ES-I3 (cell line): Measurements from ENCODE around the gene C2orf78.
A peak's percentile ranks its signal among the peaks of the same experiment; 100 is the strongest.
"Not testable (repeated sequence)": the region's sequence is repeated elsewhere in the genome, so short reads cannot be mapped to it uniquely, and the experiment has no call there.

Source experiments
- H3K36me3 ChIP-seq: 2 replicates; pipeline ENCODE4 v1.6.1; 2013; ENCODE audit warnings: mild to moderate bottlenecking, low read length, control low read depth, moderate library complexity; ENCODE audit not compliant: insufficient read depth
- H3K4me1 ChIP-seq: 2 replicates; pipeline ENCODE4 v1.6.1; 2013; ENCODE audit warnings: mild to moderate bottlenecking, control low read depth, low read length; ENCODE audit not compliant: insufficient read depth
- H3K9ac ChIP-seq: 2 replicates; pipeline ENCODE4 v1.6.1; 2013; ENCODE audit warnings: low read depth, mild to moderate bottlenecking, low read length, moderate library complexity
- H3K9me3 ChIP-seq: 2 replicates; pipeline ENCODE4 v1.6.1; 2013; ENCODE audit warnings: mild to moderate bottlenecking, low read length, moderate library complexity; ENCODE audit not compliant: control insufficient read depth, insufficient read depth

Gene C2orf78

GRCh38 chr2:73766349-73766748, 17.6 kb upstream of the C2orf78 start:
- H3K4me1 ChIP-seq: no peaks in the 10 kb centered on the region
- no peak overlapping the region for H3K9ac ChIP-seq
- H3K36me3 ChIP-seq: peaks cover 20% of the 10 kb centered on the region
- no peaks in the 10 kb centered on the region for H3K9me3 ChIP-seq

GRCh38 chr2:73766994-73767393, 17.0 kb upstream of the C2orf78 start:
- H3K36me3 ChIP-seq: peaks cover 20% of the 10 kb centered on the region
- H3K9ac ChIP-seq: no peak overlapping the region
- no peaks in the 10 kb centered on the region for H3K9me3 ChIP-seq
- no peaks in the 10 kb centered on the region for H3K4me1 ChIP-seq

GRCh38 chr2:73770725-73771124, 13.3 kb upstream of the C2orf78 start:
- Histone ChIP-seq H3K36me3 (peaks cover 21% of the 10 kb centered on the region), H3K9ac (no peak overlapping the region), H3K4me1 (no peaks in the 10 kb centered on the region), H3K9me3 (no peaks in the 10 kb centered on the region)

- Histone ChIP-seq H3K4me1 (no peaks in the 10 kb centered on the region), H3K9me3 (no peaks in the 10 kb centered on the region), H3K36me3 (peaks cover 22% of the 10 kb centered on the region), H3K9ac (no peak overlapping the region)
Observed at GRCh38 chr2:73772819-73773218, 11.2 kb upstream of the C2orf78 start.

GRCh38 chr2:73776381-73776780, 7.6 kb upstream of the C2orf78 start:
- no peak overlapping the region for H3K9ac ChIP-seq
- H3K9me3 ChIP-seq: no peaks in the 10 kb centered on the region
- H3K36me3 ChIP-seq: peaks cover 16% of the 10 kb centered on the region
- no peaks in the 10 kb centered on the region for H3K4me1 ChIP-seq

- Histone ChIP-seq H3K4me1 (no peaks in the 10 kb centered on the region), H3K36me3 (peaks cover 16% of the 10 kb centered on the region), H3K9me3 (no peaks in the 10 kb centered on the region), H3K9ac (no peak overlapping the region)
Observed at GRCh38 chr2:73776869-73777519, 7.0 kb upstream of the C2orf78 start.

GRCh38 chr2:73778867-73779466, 5.0 kb upstream of the C2orf78 start:
- not testable (repeated sequence) for H3K4me1 ChIP-seq, H3K9me3 ChIP-seq
- Histone ChIP-seq H3K9ac (peak overlapping the region; percentile 94), H3K36me3 (peaks cover 10% of the 10 kb centered on the region)

GRCh38 chr2:73779467-73780236, 4.3 kb upstream of the C2orf78 start, which contains the start of gene DUSP11:
DUSP11 (minus strand) TSS chr2:73780103; CDS start chr2:73779974, 129 bp downstream.
- peaks cover 7% of the 10 kb centered on the region; the same call in 1 of the 2 replicates for H3K4me1 ChIP-seq
- peaks cover 6% of the 10 kb centered on the region for H3K36me3 ChIP-seq
- H3K9me3 ChIP-seq: no peaks in the 10 kb centered on the region; the same call in 1 of the 2 replicates
- peak within 1 kb of the TSS; percentile 94 for H3K9ac ChIP-seq

GRCh38 chr2:73780237-73780582, 3.8 kb upstream of the C2orf78 start:
- Histone ChIP-seq H3K4me1 (peaks cover 7% of the 10 kb centered on the region; the same call in 1 of the 2 replicates), H3K9ac (peak overlapping the region; percentile 17; the same call in 1 of the 2 replicates), H3K9me3 (no peaks in the 10 kb centered on the region; the same call in 1 of the 2 replicates), H3K36me3 (peaks cover 6% of the 10 kb centered on the region)

GRCh38 chr2:73783402-73783801, 581 bp upstream of the C2orf78 start:
- not testable (repeated sequence) for H3K4me1 ChIP-seq, H3K9me3 ChIP-seq, H3K36me3 ChIP-seq
- peak overlapping the region; percentile 39; the same call in 1 of the 2 replicates for H3K9ac ChIP-seq

GRCh38 chr2:73811878-73812277, 27.9 kb downstream of the C2orf78 start:
- no peak overlapping the region for H3K9ac ChIP-seq
- no peaks in the 10 kb centered on the region for H3K36me3 ChIP-seq
- H3K4me1 ChIP-seq: no peaks in the 10 kb centered on the region
- no peaks in the 10 kb centered on the region for H3K9me3 ChIP-seq

GRCh38 chr2:73812635-73813034, 28.7 kb downstream of the C2orf78 start:
- no peaks in the 10 kb centered on the region for H3K4me1 ChIP-seq
- H3K36me3 ChIP-seq: no peaks in the 10 kb centered on the region
- H3K9me3 ChIP-seq: no peaks in the 10 kb centered on the region
- no peak overlapping the region for H3K9ac ChIP-seq

- H3K36me3 ChIP-seq: no peaks in the 10 kb centered on the region
- no peaks in the 10 kb centered on the region for H3K9me3 ChIP-seq
- no peak overlapping the region for H3K9ac ChIP-seq
- H3K4me1 ChIP-seq: no peaks in the 10 kb centered on the region
Observed at GRCh38 chr2:73818296-73818695, 34.3 kb downstream of the C2orf78 start.

GRCh38 chr2:73821227-73821626, 37.2 kb downstream of the C2orf78 start:
- no peaks in the 10 kb centered on the region for H3K36me3 ChIP-seq
- H3K9ac ChIP-seq: no peak overlapping the region
- H3K9me3 ChIP-seq: no peaks in the 10 kb centered on the region
- H3K4me1 ChIP-seq: no peaks in the 10 kb centered on the region

- H3K36me3 ChIP-seq: no peaks in the 10 kb centered on the region
- no peaks in the 10 kb centered on the region for H3K9me3 ChIP-seq
- H3K9ac ChIP-seq: no peak overlapping the region
- no peaks in the 10 kb centered on the region for H3K4me1 ChIP-seq
Observed at GRCh38 chr2:73821669-73822068, 37.7 kb downstream of the C2orf78 start.
